WTC11 (cell line): ENCODE measurements around the gene RNGTT.

Experiments used
- AFF4 ChIP-seq: sonication (generic); formaldehyde crosslinking; IDR thresholded peaks from 2 replicates; pipeline ENCODE4 v1.8.1; 2023; ENCODE audit warnings: mild to moderate bottlenecking, missing genetic modification reagents, borderline replicate concordance
- CTCF ChIP-seq: fragments of 200-600 bp; IDR thresholded peaks from 2 replicates; pipeline ENCODE4 v1.8.0; 2022; ENCODE audit warnings: antibody characterized with exemption
- PREB ChIP-seq: sonication (generic); formaldehyde crosslinking; IDR thresholded peaks from 2 replicates; pipeline ENCODE4 v1.8.1; 2022; ENCODE audit warnings: mild to moderate bottlenecking, missing genetic modification reagents, moderate library complexity, borderline replicate concordance

GRCh38 chr6:88967891-88968290, 4.5 kb upstream of the RNGTT start:
- TF ChIP-seq CTCF (no peak), AFF4 (CRISPR knock-in tag) (no peak), PREB (no peak)
